Erythroblast (primary cell): ENCODE data around the gene CIZ1.

Source experiments
- GATA1 ChIP-seq: IDR thresholded peaks from 2 replicates; pipeline ENCODE4 v1.6.1; 2011; ENCODE audit warnings: low read depth, mild to moderate bottlenecking, control low read depth, low read length, moderate library complexity
- POLR2A ChIP-seq: IDR thresholded peaks from 2 replicates; pipeline ENCODE4 v1.6.1; 2011; ENCODE audit warnings: mild to moderate bottlenecking, low read length

- TF ChIP-seq POLR2A (no peak), GATA1 (no peak)
These were observed 54.3 kb downstream of the CIZ1 start for GRCh38 chr9:128136816-128137793.
